Activated CD8-positive, alpha-beta T cell treated with anti-CD3 and anti-CD28 coated beads, Interleukin-2, amount 10 ng/mL, durations not matched to agents 7 days and 5 days (primary cell): ENCODE measurements around the gene ITGB2. TPM values are rescaled to one million over a fixed set of nuclear protein-coding genes. Genes with fewer than 3 reads are reported as not detected.

Experiments used
- ATAC-seq: fragments of 150-1000 bp; cut with Tn5 transposase; one replicate; pipeline ENCODE4 v1.10.0; 2021; ENCODE audit warnings: moderate library complexity
- CTCF ChIA-PET: fragments of 350-600 bp; sonication (Branson Sonifier 250); formaldehyde crosslinking; loops from one replicate; lab custom pipeline; 2021; ENCODE audit warnings: antibody characterized with exemption; lab: Charles Lee
- POLR2A ChIA-PET: fragments of 350-600 bp; sonication (Branson Sonifier 250); formaldehyde crosslinking; loops from one replicate; lab custom pipeline; 2021; ENCODE audit warnings: antibody characterized with exemption; lab: Charles Lee
- DNase-seq: peaks from one replicate; pipeline ENCODE4 v3.0.0-alpha.2; 2020
- H3K27ac Mint-ChIP-seq: one replicate; pipeline ENCODE4 v1.8.0; 2021; ENCODE audit warnings: mild to moderate bottlenecking, mixed read lengths
- H3K27me3 Mint-ChIP-seq: one replicate; pipeline ENCODE4 v1.8.0; 2021; ENCODE audit warnings: low read depth, mixed read lengths
- H3K36me3 Mint-ChIP-seq: one replicate; pipeline ENCODE4 v1.8.0; 2021; ENCODE audit warnings: low read depth, mixed read lengths
- H3K4me1 Mint-ChIP-seq: one replicate; pipeline ENCODE4 v1.8.0; 2021; ENCODE audit warnings: low read depth, mixed read lengths
- H3K4me3 Mint-ChIP-seq: one replicate; pipeline ENCODE4 v1.8.0; 2021; ENCODE audit warnings: mild to moderate bottlenecking, mixed read lengths
- H3K9me3 Mint-ChIP-seq: one replicate; pipeline ENCODE4 v1.8.0; 2022; ENCODE audit warnings: mixed read lengths; ENCODE audit not compliant: insufficient read depth
- total RNA-seq, 2 experiments: library from RNA; stranded (reverse); gene quantifications; one replicate each; pipeline ENCODE4 v1.2.3, GENCODE V29; 2021

The ITGB2 gene
- total RNA-seq, 2 experiments from 2014 or later, result 503 to 530 TPM

DNA sequence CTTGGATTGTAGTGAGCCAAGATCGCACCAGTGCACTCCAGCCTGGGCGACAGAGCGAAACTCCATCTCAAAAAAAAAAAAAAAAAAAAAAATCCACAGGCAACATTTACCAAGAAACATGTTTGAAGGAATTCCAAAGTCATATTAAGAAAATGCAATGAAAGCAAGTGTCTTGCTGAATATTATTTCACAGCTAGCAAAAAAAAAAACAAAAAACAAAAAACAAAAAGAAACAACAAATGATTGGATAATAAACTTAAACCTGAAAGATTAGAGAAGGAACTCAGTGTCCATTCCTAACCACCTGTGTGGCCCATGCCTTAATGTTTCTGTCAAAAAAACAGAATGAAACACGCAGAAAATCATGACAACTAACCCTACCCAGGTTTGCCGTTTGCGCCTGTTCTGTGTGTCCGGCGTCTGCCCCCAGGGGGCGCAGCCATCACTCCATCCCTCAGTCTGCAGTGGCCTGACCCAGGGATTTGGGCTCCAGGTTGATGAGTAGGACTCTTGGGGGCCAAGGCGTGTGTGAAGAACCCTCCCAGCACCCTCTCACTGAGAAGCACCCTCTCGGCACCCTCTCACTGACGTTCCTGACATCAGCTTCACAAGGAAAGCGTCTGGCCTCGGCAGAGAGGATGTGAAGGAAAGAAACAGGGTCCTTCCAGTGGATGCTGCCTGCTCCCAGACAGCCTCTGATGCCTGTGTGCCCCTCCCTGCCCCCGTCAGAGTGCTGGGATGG lies 28.0 kb downstream of the ITGB2 start:
- H3K4me3 Mint-ChIP-seq, result no peak overlapping the region
- peaks cover 11% of the 10 kb centered on the region for H3K4me1 Mint-ChIP-seq
- H3K27ac Mint-ChIP-seq, result peak overlapping the region; percentile 71
- ChIA-PET CTCF (interaction anchor here (0.7 to 5.5 kb wide), 12 partner anchors 10 to 88 kb away, joined by 3 to 43 read pairs (median 6); partner anchors contain the start of genes PTTG1IP and SLX9), POLR2A (interaction anchor here (0.9 to 1.7 kb wide), 2 partner anchors 17 to 19 kb away, joined by 3 to 7 read pairs; partner anchors contain the start of gene PTTG1IP)
- peak; percentile 86 for ATAC-seq
- no peaks in the 10 kb centered on the region for H3K9me3 Mint-ChIP-seq
- peaks cover 54% of the 10 kb centered on the region for H3K36me3 Mint-ChIP-seq
- DNase-seq, result peak; percentile 86
- no peaks in the 10 kb centered on the region for H3K27me3 Mint-ChIP-seq

DNA sequence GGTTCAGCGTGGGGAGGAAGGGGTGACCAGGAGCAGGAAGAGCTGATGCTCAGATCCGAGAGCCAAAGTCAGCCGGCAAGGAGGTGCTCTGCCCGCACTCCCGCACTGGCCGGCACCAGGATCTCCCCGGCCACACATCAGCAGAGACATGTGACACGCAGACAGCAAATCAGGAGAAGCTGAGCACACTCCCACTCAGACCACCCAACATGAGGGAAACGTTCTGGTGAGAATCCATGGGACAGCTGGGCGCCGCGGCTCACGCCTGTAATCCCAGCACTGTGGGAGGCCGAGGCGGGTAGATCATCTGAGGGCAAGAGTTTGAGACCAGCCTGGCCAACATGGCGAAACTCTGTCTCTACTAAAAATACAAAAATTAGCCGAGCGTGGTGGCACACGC lies 28.6 kb downstream of the ITGB2 start:
- H3K4me3 Mint-ChIP-seq, result no peak overlapping the region
- H3K36me3 Mint-ChIP-seq, result peaks cover 54% of the 10 kb centered on the region
- ATAC-seq (no peak), DNase-seq (no peak)
- no peaks in the 10 kb centered on the region for H3K27me3 Mint-ChIP-seq
- H3K4me1 Mint-ChIP-seq, result peaks cover 11% of the 10 kb centered on the region
- ChIA-PET CTCF (interaction anchor here (0.7 to 5.5 kb wide), 9 partner anchors 17 to 48 kb away, joined by 3 to 43 read pairs (median 5); partner anchors contain the start of gene SLX9), POLR2A (interaction anchor here (0.9 kb wide), 1 partner anchor 18 kb away, joined by 3 read pairs; the partner anchor contains the start of gene PTTG1IP)
- no peaks in the 10 kb centered on the region for H3K9me3 Mint-ChIP-seq
- H3K27ac Mint-ChIP-seq, result no peak overlapping the region

DNA sequence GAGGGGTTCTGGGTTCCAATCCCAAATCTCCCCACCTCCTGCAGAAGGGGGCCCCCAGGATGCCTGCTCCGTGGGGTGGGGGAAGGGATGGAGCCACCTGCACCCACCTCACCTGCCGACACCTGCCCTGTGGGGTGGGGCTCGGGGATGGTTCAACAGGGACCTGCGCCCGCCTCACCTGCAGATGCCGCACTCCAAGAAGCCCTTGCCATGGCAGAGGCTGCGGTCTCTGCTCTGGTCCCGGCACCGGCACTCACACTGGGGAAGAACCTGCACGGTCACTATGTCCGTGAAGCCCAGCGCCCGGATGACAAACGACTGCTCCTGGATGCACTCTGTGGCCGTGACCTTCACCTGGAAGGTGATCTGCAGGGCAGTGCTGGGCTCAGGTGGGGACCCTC lies 29.1 kb downstream of the ITGB2 start:
- Mint-ChIP-seq H3K27me3 (no peaks in the 10 kb centered on the region), H3K9me3 (no peaks in the 10 kb centered on the region), H3K4me1 (peaks cover 14% of the 10 kb centered on the region), H3K27ac (no peak overlapping the region), H3K4me3 (no peak overlapping the region), H3K36me3 (peaks cover 56% of the 10 kb centered on the region)
- CTCF ChIA-PET, result interaction anchor here (0.7 to 5.5 kb wide), 8 partner anchors 16 to 49 kb away, joined by 3 to 43 read pairs (median 4); partner anchors contain the start of gene SLX9
- no peak for DNase-seq
- POLR2A ChIA-PET, result no interaction called here
- ATAC-seq, result no peak

DNA sequence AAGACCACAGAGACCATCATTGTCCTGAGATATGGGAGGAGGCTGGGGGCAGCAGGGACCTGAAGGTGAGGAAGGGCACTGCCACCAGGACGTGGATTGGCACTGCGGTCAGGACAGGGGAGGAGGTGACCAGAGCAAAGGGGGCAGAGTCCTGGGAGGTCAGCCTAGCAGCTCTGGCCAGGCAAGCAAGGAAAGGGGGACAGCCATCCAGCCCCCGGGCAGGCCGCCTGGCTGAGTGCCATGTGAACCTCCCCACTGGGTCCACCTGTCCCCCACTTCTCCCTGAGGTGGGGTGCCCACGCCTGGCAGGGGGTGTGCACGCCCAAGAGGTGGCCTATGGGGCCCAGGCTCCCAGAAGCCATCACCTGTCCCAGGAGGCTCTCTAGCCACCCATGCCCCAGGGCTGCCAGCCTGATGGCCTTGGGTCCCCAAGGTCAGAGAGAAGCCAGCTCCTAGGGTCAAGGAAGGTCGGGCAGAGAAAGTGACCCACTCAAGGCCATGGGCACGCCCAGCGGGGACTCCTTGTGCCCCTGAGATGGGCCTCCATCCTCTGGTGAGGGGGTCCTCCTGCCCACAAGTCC lies 29.6 kb downstream of the ITGB2 start:
- POLR2A ChIA-PET, result no interaction called here
- no peaks in the 10 kb centered on the region for H3K27me3 Mint-ChIP-seq
- DNase-seq, result no peak
- H3K27ac Mint-ChIP-seq, result peak overlapping the region; percentile 52
- H3K4me1 Mint-ChIP-seq, result peaks cover 18% of the 10 kb centered on the region
- peaks cover 55% of the 10 kb centered on the region for H3K36me3 Mint-ChIP-seq
- ATAC-seq, result no peak
- no peaks in the 10 kb centered on the region for H3K9me3 Mint-ChIP-seq
- CTCF ChIA-PET, result no interaction called here
- no peak overlapping the region for H3K4me3 Mint-ChIP-seq

DNA sequence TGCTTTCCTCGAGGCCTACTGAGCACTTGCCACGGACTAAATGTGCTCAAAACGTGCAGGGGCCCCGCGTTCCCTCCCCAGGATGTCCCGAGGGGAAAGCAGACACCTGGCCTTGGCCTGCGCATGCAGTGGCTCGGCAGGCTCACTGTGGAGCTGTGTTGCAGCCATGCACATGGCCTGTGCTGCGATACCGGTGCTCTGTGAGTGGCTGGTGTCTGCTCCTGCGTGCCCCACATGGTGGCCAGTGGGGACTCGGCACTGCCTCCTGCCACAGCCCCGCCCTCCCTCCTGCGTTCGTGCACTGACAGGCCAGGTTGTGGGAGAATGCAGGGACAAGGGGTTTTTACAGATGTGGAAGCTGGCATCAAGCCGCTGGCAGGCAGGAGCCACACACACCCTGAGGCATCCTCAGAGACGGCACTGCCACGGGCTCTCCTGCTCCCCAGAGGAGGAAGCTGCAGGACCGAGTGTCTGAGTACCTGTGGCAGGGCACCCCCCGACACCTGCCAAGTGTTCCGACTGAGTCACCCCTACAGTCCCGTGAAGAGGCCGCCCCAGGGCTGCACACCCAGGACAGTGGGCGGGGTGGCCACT lies 30.3 kb downstream of the ITGB2 start:
- Mint-ChIP-seq H3K9me3 (no peaks in the 10 kb centered on the region), H3K4me1 (peaks cover 20% of the 10 kb centered on the region), H3K4me3 (no peak overlapping the region), H3K27ac (peak overlapping the region; percentile 52), H3K27me3 (no peaks in the 10 kb centered on the region), H3K36me3 (peaks cover 58% of the 10 kb centered on the region)
- CTCF ChIA-PET, result no interaction called here
- ATAC-seq (no peak), DNase-seq (no peak)
- POLR2A ChIA-PET, result interaction anchor here (1.1 kb wide), 1 partner anchor 16 kb away, joined by 4 read pairs; the partner anchor contains the start of gene PTTG1IP

DNA sequence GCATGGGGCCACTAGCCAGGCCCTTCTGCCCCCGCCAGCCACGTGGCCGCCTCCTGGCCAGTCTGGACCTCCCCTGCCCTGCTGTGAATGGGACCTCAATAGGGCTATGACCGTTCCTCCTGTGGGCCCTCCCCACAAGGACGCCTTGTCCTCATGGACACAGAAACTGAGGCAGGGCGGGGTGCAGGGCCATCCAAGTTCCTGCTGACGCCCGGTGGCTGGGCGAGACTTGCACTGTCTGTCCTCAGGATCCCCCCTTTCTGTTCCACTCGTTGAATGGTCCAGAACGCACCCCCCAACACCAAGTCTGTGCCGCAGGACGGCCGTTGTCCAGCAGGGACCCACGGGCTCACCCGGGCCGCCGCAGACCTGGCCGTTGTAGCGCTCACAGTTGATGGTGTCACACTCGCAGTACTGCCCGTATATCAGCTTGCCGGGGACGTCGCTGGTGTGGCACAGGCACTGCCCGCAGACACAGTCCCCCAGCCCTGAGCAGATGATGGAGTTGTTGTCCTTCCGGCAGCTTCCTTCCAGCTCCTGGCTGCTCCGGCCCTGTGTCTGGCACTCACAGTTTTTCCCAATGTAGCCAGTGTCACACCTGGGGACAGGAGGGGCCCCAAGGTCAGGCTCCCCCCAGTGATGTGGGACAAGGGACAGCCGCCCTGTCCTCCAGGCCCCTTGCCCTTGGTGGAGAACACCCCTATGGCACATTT lies 30.9 kb downstream of the ITGB2 start:
- Mint-ChIP-seq H3K27me3 (no peaks in the 10 kb centered on the region), H3K4me3 (no peak overlapping the region), H3K9me3 (no peaks in the 10 kb centered on the region), H3K27ac (no peak overlapping the region), H3K4me1 (peaks cover 20% of the 10 kb centered on the region), H3K36me3 (peaks cover 56% of the 10 kb centered on the region)
- no peak for DNase-seq
- ChIA-PET POLR2A (interaction anchor here (1.1 to 1.2 kb wide), 2 partner anchors 16 to 89 kb away, joined by 4 read pairs; partner anchors contain the start of gene PTTG1IP), CTCF (no interaction called here)
- ATAC-seq, result no peak

DNA sequence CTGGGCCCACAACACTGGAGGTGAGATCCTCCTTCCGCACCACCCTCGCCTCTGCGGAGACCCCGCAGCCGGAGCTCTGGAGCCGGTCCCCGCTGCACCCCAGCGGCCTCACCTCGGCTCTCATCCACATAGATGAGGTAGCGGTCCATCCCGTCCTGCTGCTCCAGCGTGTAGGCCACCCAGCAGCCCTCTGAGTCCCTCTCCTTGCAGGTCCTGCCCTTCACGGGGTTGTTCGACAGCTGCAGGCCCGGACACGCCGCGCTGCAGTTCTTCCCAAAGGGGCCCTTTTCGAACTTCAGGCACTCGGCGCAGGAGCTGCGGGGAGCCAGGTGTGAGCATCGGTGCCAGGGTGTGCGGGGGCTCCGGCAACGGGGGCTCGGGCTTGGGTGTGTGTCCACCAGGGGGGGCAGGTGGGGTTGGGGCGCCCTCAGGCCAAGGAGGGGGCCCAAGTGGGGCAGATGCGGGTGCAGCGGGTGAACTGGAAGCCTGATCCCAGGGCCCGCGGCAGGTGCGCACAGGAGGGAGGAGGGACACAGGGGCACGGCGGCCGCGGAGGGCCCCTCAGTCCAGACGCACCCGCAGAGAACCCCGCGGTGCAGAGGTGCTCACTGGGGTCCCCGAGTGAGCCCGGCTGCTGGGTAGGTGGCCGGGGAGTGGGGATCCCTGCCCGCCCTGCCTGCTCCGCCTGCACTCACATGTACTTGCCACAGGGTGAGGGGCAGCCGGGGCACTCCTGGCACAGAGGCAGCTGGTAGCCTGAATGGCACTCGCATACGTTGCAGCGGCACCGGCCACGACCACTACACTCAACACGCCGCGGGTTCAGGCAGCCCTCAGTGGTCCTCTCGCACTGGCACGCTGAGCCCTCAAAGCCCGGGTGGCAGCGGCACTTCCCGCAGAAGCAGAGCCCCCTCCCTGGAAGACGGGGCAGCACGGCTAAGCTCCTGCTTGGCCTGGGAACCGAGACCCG lies 31.8 kb downstream of the ITGB2 start:
- H3K36me3 Mint-ChIP-seq, result peaks cover 51% of the 10 kb centered on the region
- peaks cover 19% of the 10 kb centered on the region for H3K4me1 Mint-ChIP-seq
- DNase-seq (no peak), ATAC-seq (no peak)
- ChIA-PET CTCF (interaction anchor here (1.2 kb wide), 1 partner anchor 43 kb away, joined by 3 read pairs; no protein-coding TSS in a partner anchor), POLR2A (interaction anchor here (1.2 kb wide), 1 partner anchor 88 kb away, joined by 4 read pairs; no protein-coding TSS in a partner anchor)
- no peak overlapping the region for H3K27ac Mint-ChIP-seq
- no peak overlapping the region for H3K4me3 Mint-ChIP-seq
- no peaks in the 10 kb centered on the region for H3K9me3 Mint-ChIP-seq
- no peaks in the 10 kb centered on the region for H3K27me3 Mint-ChIP-seq

DNA sequence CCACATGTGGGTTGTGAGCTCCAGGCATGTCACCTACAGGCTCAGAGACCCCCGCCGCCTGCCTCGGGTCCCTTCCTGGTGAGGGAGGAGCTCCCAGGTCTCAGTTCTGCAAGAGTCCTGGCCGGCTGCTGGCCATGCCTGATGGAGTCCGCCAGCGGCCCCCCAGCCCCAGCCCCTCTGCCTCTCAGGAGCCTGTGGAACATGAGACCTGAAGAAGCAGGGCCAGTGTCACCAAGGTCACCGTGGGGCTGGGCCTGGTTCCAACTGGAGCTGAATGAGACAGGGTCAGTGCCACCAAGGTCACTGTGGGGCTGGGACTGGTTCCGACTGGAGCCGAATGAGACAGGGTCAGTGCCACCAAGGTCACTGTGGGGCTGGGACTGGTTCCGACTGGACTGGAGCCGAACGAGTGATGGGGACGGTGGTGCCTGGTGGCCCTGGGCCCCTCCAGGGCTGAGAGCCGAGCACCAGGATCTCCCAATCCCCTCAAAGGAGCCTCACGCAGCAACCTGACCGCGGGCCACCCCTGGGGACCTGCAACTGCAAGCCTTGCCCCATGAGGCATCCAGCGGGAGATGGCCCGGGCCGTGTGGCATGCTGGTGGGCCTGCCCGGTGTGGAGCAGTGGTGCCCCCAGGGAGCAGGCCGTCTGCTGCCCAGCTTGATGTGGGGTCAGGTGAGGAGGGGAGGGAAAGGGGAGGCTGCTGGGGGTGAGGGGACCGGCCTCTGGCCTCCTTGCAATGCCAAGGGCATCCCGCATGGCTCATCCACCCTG lies 32.7 kb downstream of the ITGB2 start:
- Mint-ChIP-seq H3K27ac (no peak overlapping the region), H3K4me3 (no peak overlapping the region), H3K27me3 (no peaks in the 10 kb centered on the region), H3K9me3 (no peaks in the 10 kb centered on the region), H3K36me3 (peaks cover 45% of the 10 kb centered on the region), H3K4me1 (peaks cover 14% of the 10 kb centered on the region)
- ATAC-seq (no peak), DNase-seq (no peak)
- ChIA-PET POLR2A (no interaction called here), CTCF (interaction anchor here (0.6 to 1.2 kb wide), 2 partner anchors 12 to 44 kb away, joined by 3 read pairs; no protein-coding TSS in a partner anchor)

DNA sequence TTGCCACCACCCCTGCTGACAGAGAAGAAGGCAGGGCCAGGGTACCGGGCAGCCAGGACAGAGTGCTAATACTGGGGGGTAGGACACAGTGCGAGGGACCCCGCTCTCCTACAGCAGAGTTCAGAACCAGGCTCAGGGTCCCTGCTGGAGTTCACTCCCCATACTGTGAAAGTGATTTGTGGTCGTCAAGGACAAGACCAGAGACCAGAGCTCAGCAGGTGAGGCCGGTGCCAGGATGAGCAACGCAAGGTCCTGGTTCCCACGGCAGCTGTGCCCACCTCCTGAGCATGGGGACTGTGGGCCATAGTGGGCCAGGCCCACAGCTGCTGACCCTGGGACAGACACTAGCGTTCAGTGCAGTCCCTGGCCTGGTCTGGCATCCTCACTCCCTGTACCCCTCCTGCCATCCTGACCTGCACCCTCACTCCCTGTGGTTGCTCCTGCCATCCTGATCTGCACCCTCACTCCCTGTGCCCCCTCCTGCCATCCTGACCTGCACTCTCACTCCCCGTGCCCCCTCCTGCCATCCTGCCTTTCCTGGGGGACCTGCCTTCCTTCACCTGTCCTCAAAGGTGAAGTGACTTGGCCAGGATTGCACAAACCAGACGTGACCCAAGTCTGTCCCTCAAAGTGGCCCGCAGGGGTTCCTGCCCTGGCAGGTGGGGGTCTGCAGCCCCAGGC lies 33.4 kb downstream of the ITGB2 start:
- ChIA-PET CTCF (interaction anchor here (0.6 kb wide), 1 partner anchor 12 kb away, joined by 3 read pairs; no protein-coding TSS in a partner anchor), POLR2A (interaction anchor here (0.9 kb wide), 1 partner anchor 75 kb away, joined by 3 read pairs; no protein-coding TSS in a partner anchor)
- no peaks in the 10 kb centered on the region for H3K9me3 Mint-ChIP-seq
- H3K4me3 Mint-ChIP-seq, result no peak overlapping the region
- DNase-seq (no peak), ATAC-seq (no peak)
- H3K36me3 Mint-ChIP-seq, result peaks cover 40% of the 10 kb centered on the region
- H3K4me1 Mint-ChIP-seq, result peaks cover 14% of the 10 kb centered on the region
- H3K27me3 Mint-ChIP-seq, result no peaks in the 10 kb centered on the region
- peak overlapping the region; percentile 74 for H3K27ac Mint-ChIP-seq
